Renal cortical epithelial cell (primary cell): ENCODE data around the gene SPTY2D1. TPM values are rescaled to one million over a fixed set of nuclear protein-coding genes. Genes with fewer than 3 reads are reported as not detected.
"Not testable (repeated sequence)": the region's sequence is repeated elsewhere in the genome, so short reads cannot be mapped to it uniquely, and the experiment has no call there.

Experiments used
- DNase-seq: peaks from one replicate; pipeline ENCODE4 v3.0.0-alpha.2; 2011; ENCODE audit warnings: low read depth
- total RNA-seq: library from RNA; depleted of rRNA; stranded (reverse); fragments of >200 nt; gene quantifications from 2 replicates; pipeline ENCODE4 v1.2.3, GENCODE V29; 2014

The SPTY2D1 gene
- 16.8 and 26.9 TPM in 2 replicates for total RNA-seq

GRCh38 chr11:18634140-18635032 lies at the start of gene SPTY2D1:
SPTY2D1 (minus strand) TSS chr11:18634342; CDS start chr11:18634257, 85 bp downstream.
- DNase-seq, result peak; percentile 97

DNA sequence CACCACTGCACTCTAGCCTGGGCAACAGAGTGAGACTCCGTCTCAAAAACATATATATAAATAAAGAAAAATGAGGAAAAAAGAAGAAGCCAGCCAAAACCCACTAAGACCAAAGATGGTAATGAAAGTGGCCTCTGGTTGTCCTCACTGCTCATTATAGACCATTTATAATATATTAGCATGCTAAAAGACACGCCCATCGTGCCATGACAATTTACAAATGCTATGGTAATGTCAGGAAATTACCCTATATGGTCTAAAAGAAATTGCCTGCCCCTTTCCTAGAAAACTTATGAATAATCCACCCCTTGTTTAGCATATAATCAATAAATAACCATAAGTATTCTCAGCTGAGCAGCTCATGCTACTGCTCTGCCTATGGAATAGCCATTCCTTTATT lies 48.3 kb upstream of the SPTY2D1 start:
- DNase-seq, result no peak

GRCh38 chr11:18681949-18682348 lies 47.8 kb upstream of the SPTY2D1 start:
- not testable (repeated sequence) for DNase-seq

DNA sequence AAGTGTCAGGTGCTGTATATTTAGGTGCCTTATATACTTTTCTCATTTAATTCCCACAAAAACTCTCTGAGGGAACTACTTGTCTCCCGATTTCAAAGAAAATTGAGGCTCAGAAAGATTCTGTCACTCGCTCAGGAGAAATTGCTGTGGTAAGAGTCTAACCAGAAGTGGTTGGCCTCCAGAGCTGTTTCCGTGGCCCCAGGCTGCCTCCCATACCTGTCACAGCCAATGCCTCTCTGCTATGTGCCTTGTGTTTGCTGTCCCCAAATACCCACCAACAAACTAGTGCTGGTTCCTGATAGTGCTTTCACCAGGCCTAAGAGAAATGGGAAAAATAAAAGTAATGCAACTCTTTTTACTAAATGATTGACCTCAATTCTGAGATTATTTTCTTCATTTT lies 43.4 kb upstream of the SPTY2D1 start:
- DNase-seq, result peak; percentile 38

GRCh38 chr11:18676803-18677202 lies 42.7 kb upstream of the SPTY2D1 start:
- no peak for DNase-seq

- DNase-seq, result not testable (repeated sequence)
These were observed 38.1 kb upstream of the SPTY2D1 start for GRCh38 chr11:18672209-18672608.

GRCh38 chr11:18671246-18671645 lies 37.1 kb upstream of the SPTY2D1 start:
- DNase-seq, result no peak

DNA sequence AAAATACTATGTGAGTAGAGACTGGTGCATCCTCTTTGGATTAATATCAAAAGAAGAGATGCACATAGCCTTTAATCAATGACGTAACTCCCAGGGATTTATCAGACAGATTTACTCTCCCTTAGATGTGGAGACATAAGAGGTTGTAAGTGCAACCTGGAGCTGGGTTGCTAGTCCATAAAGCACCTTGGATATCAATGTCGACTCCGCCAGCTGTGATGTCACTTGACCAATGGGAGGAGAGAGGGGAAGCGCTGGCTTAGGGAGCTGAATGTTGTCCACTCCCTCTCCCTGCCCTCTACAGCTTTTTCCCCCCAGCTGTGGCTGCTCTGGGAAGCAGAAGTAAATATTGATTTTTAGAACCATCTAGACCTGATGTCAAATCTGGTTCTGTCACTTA lies 35.6 kb upstream of the SPTY2D1 start:
- DNase-seq, result no peak

GRCh38 chr11:18669219-18669596 lies 35.1 kb upstream of the SPTY2D1 start:
- DNase-seq, result no peak

- DNase-seq, result peak; percentile 14
These were observed 34.0 kb upstream of the SPTY2D1 start for GRCh38 chr11:18668131-18668530.

- DNase-seq, result not testable (repeated sequence)
These were observed 31.3 kb upstream of the SPTY2D1 start for GRCh38 chr11:18665353-18665872.

GRCh38 chr11:18657673-18658072 lies 23.5 kb upstream of the SPTY2D1 start:
- DNase-seq, result no peak

DNA sequence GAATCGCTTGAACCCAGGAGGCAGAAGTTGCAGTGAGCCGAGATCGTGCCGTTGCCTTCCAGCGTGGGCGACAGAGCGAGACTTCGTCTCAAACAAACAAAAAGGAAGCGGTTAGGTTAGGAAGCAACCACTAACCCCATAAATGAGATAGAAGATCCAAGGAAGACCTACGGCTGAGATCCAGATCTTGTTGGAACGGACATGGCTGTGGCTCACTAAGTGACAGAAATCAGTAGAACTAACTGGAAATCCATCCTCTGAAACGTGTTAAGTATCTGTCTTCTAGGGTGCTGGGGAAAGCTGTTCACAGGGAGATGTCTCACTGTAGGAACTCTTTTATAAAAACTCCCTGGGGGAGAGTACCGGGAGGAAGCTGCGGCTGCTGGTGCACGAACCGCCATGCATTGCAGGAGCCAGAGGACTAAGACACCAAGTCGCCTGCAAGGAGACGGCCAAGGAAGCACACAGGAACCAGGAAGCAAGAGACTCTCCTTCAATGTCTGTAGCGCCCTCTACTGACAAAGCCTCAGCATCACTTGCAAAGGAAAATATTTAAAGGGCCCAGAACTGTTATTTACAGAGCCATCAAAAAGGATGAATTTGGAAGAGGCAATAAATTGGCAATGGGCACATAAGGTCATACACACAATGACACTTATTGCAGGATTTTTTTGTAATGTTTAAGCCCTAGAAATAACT lies 16.9 kb upstream of the SPTY2D1 start:
- DNase-seq, result peak; percentile 53

DNA sequence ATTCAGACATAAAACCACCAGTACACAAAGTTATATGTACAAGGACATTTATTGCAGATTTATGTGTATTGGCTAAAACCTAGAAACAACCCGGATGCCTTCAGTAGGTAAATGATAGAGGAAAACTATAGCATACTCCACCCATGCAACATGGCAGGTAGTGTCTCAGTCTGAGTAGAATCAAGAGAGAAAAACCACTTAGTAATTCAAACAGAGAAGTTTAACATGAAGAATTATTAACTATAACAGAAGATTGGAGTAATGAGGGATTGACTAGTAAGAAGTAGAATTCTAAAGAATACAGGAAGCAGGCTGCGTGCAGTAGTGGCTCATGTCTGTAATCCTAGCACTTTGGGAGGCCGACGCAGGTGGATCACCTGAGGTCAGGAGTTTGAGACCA lies 16.2 kb upstream of the SPTY2D1 start:
- DNase-seq, result no peak

DNA sequence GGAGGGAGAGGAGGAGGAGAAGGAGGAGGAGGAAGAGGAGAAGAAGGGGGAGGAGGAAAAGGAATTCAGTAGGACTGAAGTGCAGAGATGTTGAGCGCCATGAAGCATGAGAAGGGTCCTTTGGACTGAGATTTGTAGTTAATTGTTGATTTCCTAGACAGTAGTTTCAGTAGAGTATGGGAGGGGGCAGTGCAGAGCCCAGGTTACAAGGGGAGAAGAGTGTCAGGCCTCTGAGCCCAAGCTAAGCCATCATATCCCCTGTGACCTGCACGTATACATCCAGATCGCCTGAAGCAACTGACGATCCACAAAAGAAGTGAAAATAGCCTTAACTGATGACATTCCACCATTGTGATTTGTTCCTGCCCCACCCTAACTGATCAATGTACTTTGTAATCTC lies 8.9 kb upstream of the SPTY2D1 start:
- not testable (repeated sequence) for DNase-seq

GRCh38 chr11:18641677-18642076 lies 7.5 kb upstream of the SPTY2D1 start:
- no peak for DNase-seq

- DNase-seq, result peak; percentile 21
These were observed 644 bp downstream of the SPTY2D1 start for GRCh38 chr11:18633256-18634139.

DNA sequence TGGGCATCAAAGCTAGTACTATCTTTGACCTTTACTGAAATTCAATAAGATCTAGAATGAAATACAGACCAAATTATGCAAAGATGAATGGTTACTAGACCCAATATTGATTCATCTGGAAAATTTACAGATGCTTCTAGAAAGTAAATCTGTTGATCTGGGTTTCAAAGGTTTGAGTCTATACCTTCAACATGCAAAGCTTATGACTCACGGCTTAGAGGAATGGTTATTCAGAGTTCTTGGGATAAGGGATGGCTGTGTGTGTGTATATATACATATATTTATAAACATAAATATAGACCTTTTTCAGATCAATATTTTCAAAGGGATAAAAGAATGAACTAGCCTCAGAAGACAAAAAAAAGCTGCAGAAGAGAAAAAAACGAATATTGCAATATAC lies 1.3 kb downstream of the SPTY2D1 start:
- no peak for DNase-seq

- no peak for DNase-seq
These were observed 10.0 kb downstream of the SPTY2D1 start for GRCh38 chr11:18624161-18624560.

DNA sequence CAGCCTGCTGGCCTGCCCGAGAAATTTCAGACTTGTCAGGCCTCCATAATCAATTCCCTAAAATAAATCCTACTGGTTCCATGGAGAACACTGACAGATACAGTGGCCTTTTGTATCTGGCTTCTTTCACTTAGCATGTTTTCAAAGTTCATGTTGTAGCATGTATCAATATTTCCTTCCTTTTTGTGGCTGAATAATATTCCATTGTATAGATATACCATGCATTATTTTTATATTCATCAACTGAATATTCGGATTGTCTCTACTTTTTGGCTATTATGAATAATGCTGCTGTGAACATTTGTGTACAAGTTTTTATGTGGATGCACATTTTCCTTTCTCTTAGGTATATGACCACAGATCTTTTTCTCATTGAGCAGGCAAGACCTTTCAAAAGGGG lies 10.4 kb downstream of the SPTY2D1 start:
- no peak for DNase-seq

GRCh38 chr11:18618342-18619025 lies 15.7 kb downstream of the SPTY2D1 start:
- DNase-seq, result no peak
